GM19023 (cell line): ENCODE results near the gene HOXD1.

ENCODE experiments used
- ATAC-seq: cut with Tn5 transposase; IDR thresholded peaks from one replicate; pipeline ENCODE4 v1.9.1; 2021; ENCODE audit warnings: mild to moderate bottlenecking, moderate library complexity; ENCODE audit not compliant: unreplicated experiment

The HOXD1 gene

GRCh38 chr2:176178757-176179295 is 9.6 kb upstream of the HOXD1 start:
- no peak for ATAC-seq

- no peak for ATAC-seq
Measured at GRCh38 chr2:176181551-176181950, 6.9 kb upstream of the HOXD1 start.

- no peak for ATAC-seq
Measured at GRCh38 chr2:176182671-176183070, 5.8 kb upstream of the HOXD1 start.

GRCh38 chr2:176184749-176185148 is 3.7 kb upstream of the HOXD1 start:
- no peak for ATAC-seq

- no peak for ATAC-seq
Measured at GRCh38 chr2:176186024-176186423, 2.4 kb upstream of the HOXD1 start.

- no peak for ATAC-seq
Measured at GRCh38 chr2:176187200-176187898, 1.1 kb upstream of the HOXD1 start.

- no peak for ATAC-seq
Measured at GRCh38 chr2:176188774-176189680, 559 bp downstream of the HOXD1 start.

- no peak for ATAC-seq
Measured at GRCh38 chr2:176189681-176190641, 1.5 kb downstream of the HOXD1 start.

- no peak for ATAC-seq
Measured at GRCh38 chr2:176192351-176192750, 3.9 kb downstream of the HOXD1 start.

GRCh38 chr2:176193048-176193447 is 4.6 kb downstream of the HOXD1 start:
- no peak for ATAC-seq

- no peak for ATAC-seq
Measured at GRCh38 chr2:176199902-176200301, 11.4 kb downstream of the HOXD1 start.

GRCh38 chr2:176200971-176201370 is 12.5 kb downstream of the HOXD1 start:
- ATAC-seq: no peak

GRCh38 chr2:176202491-176202890 is 14.0 kb downstream of the HOXD1 start:
- no peak for ATAC-seq

- no peak for ATAC-seq
Measured at GRCh38 chr2:176205126-176205525, 16.7 kb downstream of the HOXD1 start.

- ATAC-seq: no peak
Measured at GRCh38 chr2:176206136-176206535, 17.7 kb downstream of the HOXD1 start.

- ATAC-seq: no peak
Measured at GRCh38 chr2:176206682-176207081, 18.2 kb downstream of the HOXD1 start.

- no peak for ATAC-seq
Measured at GRCh38 chr2:176211110-176211509, 22.6 kb downstream of the HOXD1 start.

GRCh38 chr2:176212276-176212675 is 23.8 kb downstream of the HOXD1 start:
- ATAC-seq: no peak

GRCh38 chr2:176213406-176213805 is 24.9 kb downstream of the HOXD1 start:
- no peak for ATAC-seq

- no peak for ATAC-seq
Measured at GRCh38 chr2:176227874-176228273, 39.4 kb downstream of the HOXD1 start.

GRCh38 chr2:176234156-176234555 is 45.7 kb downstream of the HOXD1 start:
- ATAC-seq: no peak
